Epithelial cell of proximal tubule (primary cell): Measurements from ENCODE around the gene SGSM1. TPM values are rescaled to one million over a fixed set of nuclear protein-coding genes. Genes with fewer than 3 reads are reported as not detected.

Experiments
- DNase-seq: peaks from one replicate; pipeline ENCODE4 v3.0.0-alpha.2; 2011; ENCODE audit warnings: low read depth
- H3K4me3 ChIP-seq: 2 replicates; pipeline ENCODE4 v1.5.1; 2011; ENCODE audit warnings: low read depth, mild to moderate bottlenecking, low read length
- total RNA-seq: library from RNA; depleted of rRNA; stranded (reverse); fragments of >200 nt; gene quantifications from 2 replicates; pipeline ENCODE4 v1.2.3, GENCODE V29; 2015
- TF ChIP-seq, protein P1 (sequence below): conservative IDR thresholded peaks from 2 replicates; pipeline ENCODE4 v1.5.1; 2012; ENCODE audit warnings: low read depth, mild to moderate bottlenecking, low read length

SGSM1 gene
- total RNA-seq, 1 donor from 2014 or later, result under 0.01 TPM

DNA sequence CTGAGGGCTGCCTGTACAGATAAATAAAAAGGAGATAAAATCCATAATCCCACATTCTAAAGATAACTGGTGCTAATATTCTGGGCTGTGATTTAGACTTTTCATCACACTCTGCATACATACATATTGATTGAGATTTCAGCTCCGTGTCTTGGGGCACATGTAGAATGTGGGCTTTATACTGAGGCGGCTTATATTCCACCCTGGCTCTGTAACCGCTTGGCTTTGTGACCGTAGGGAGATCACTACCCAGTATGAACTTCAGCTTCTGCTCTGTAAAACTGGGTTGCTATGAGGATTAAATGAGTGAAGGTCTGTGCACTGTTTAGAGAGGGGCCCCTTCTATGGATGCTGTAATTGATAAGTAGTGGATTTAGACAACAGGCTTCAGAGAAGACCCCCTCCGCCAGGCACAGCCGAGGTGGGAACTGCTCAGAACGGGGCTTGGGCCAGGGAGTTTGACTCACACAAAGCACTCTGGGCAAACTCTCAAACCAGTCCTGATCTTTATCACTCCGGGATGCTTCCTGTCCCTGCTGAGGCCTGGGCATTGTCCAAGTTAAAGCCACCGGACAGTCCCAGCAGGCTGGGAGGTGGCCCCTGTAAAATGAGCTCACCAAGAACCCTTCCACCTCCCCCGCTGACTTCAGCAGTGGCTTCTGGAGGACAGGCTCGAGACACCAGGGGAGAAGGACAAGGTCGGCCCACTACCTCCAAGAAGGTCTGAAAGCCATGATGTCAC lies 163.7 kb downstream of the SGSM1 start:
- DNase-seq, result no peak
- TF ChIP-seq, protein P1, sequence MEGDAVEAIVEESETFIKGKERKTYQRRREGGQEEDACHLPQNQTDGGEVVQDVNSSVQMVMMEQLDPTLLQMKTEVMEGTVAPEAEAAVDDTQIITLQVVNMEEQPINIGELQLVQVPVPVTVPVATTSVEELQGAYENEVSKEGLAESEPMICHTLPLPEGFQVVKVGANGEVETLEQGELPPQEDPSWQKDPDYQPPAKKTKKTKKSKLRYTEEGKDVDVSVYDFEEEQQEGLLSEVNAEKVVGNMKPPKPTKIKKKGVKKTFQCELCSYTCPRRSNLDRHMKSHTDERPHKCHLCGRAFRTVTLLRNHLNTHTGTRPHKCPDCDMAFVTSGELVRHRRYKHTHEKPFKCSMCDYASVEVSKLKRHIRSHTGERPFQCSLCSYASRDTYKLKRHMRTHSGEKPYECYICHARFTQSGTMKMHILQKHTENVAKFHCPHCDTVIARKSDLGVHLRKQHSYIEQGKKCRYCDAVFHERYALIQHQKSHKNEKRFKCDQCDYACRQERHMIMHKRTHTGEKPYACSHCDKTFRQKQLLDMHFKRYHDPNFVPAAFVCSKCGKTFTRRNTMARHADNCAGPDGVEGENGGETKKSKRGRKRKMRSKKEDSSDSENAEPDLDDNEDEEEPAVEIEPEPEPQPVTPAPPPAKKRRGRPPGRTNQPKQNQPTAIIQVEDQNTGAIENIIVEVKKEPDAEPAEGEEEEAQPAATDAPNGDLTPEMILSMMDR, result no peak
- no peak overlapping the region for H3K4me3 ChIP-seq

DNA sequence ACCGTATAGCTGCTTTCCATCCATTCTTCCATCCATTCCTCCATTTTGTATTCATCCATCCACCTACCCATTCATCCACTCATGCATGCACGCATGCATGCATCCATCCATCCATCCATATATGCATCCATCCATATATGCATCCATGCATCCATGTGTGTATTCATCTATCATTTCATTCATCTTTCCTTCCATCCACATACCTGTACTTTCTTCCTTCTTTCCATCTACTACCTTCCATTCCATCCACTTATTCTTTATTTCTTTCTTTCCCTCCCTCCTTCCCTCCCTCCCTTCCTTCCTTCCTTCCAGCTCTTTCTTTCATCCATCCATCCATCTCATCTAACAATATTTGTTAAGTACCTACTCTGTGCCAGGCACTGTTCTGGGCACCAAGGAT lies 166.4 kb downstream of the SGSM1 start:
- DNase-seq, result no peak
- TF ChIP-seq, protein P1, result no peak
- H3K4me3 ChIP-seq, result no peak overlapping the region

DNA sequence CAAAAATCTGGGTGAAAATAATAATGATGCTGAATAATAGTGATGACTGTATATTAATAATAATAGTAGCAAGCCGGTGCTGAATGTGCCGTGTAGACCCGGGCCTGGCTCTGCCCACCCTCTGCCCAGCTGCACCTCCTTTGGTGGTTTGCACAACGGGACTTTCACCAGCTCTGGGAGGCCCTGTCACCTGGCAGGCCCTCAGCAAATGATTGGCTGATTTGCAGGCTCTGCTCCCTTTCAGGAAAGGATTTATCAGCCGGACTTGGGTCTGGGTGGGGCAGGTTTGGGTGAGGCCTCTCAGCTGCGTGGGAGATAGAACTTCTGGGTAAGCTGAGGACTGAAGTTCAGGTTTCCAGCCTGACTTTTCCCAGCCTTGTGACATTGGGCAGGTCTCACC lies 167.9 kb downstream of the SGSM1 start:
- no peak for DNase-seq
- TF ChIP-seq, protein P1, result no peak
- no peak overlapping the region for H3K4me3 ChIP-seq

DNA sequence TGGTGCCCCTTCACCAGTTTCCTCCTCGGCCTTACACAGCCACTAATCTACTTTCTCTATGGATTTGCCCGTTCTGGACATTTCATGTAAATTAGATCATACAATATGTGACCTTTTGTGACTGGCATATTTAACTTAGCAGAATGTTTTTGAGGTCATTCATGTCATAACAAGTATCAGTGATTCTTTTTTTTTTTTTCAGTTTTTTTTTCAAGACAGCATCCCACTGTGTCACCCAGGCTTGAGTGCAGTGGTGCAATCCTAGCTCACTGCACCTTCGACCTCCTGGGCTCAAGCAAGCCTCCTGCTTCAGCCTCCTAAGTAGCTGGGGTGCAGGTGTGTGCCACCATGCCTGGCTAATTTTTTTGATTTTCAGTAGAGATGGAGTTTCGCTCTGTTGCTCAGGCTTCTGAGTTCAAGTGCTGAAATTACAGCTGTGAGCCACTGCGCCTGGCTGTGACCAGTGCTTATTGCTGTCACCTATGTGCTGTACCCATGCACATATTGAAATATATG lies 169.2 kb downstream of the SGSM1 start:
- TF ChIP-seq, protein P1, result no peak
- no peak for DNase-seq
- H3K4me3 ChIP-seq, result no peak overlapping the region

DNA sequence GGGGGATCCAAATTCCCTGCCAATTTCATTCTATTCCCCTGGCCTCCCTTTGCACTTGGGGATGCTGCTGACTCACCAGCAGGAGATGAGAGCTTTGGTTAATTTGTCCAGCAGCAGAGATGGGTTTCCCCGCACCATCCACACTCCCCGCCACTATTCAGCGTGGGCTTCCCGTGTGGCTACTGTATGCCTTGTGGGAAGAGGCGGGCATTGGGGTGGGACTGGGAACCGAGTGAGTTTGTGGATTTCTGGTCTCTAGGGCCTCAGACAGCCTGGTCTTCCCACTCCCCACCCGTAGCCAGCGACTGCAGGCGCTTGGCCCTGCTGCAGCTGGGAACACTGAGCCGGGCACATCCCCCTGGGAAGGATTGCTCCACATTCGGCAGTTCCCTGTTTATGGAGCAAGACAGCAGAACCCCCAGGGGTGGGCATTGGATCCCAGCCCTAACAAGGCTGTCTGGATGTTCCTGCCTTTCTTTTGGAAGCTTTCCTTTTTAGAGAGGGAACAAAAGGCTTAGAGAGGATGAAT lies 169.9 kb downstream of the SGSM1 start:
- TF ChIP-seq, protein P1, result no peak
- H3K4me3 ChIP-seq, result no peak overlapping the region
- DNase-seq, result no peak

DNA sequence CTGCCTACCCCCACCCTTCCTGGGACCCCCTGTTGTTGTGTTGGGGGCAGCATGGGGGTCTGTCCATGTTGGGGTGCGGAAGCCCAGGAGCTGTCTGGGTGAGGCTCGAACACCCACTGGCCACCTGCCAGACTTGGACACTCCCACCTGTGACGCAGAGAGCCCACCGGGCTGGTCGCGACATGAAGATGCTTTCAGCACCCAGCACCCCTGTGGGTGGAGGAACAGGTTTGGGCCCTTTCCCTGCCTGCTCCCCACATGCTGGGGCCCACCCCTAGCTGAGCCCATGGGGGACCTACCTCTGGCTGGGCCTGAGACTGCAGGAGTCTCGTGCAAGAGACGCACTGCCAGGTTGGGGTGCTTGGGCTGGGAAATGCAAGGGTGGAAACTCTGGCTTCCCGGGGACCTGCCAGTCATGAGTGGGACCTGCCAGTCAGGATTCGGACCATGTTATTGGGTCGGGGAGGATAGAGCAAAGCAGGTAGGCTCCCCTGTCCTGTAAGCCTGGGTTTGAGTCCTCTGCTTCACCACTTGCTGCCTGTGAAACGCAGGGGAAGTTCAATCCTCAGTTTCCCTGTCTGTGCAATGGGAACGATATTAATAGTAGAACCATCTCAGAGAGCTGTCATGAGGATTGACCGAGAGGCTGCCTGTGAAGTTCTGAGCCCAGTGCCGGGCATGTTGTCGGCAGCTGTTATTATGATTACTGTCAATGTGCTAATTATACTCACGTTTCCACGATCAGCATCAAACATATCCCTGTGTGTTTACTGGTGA lies 170.6 kb downstream of the SGSM1 start:
- H3K4me3 ChIP-seq, result no peak overlapping the region
- no peak for DNase-seq
- TF ChIP-seq, protein P1, result no peak

Other genes starting within 250 kb of the SGSM1 start
- 8.9 and 14.1 TPM in 2 replicates for gene LRRC75B, start 213.1 kb upstream of the SGSM1 start, total RNA-seq
- gene GGT1, start 203.0 kb upstream of the SGSM1 start, total RNA-seq, result 14.5 and 32.1 TPM in 2 replicates
- gene PIWIL3, start 31.5 kb upstream of the SGSM1 start, total RNA-seq, result not detected in 2 replicates
- gene LHFPL7, start 140.5 kb downstream of the SGSM1 start, total RNA-seq, result not detected in 2 replicates
- gene KIAA1671, start 146.5 kb downstream of the SGSM1 start, total RNA-seq, result 9.0 and 14.1 TPM in 2 replicates